Embryonic facial prominence (tissue), 1 donor: Measurements from ENCODE around the gene TPX2.
"Not testable (repeated sequence)": the region's sequence is repeated elsewhere in the genome, so short reads cannot be mapped to it uniquely, and the experiment has no call there.

Experiments
- DNase-seq: peaks from one replicate; pipeline ENCODE4 v3.0.0-alpha.2; 2016; ENCODE audit errors: extremely low spot score

TPX2 gene

DNA sequence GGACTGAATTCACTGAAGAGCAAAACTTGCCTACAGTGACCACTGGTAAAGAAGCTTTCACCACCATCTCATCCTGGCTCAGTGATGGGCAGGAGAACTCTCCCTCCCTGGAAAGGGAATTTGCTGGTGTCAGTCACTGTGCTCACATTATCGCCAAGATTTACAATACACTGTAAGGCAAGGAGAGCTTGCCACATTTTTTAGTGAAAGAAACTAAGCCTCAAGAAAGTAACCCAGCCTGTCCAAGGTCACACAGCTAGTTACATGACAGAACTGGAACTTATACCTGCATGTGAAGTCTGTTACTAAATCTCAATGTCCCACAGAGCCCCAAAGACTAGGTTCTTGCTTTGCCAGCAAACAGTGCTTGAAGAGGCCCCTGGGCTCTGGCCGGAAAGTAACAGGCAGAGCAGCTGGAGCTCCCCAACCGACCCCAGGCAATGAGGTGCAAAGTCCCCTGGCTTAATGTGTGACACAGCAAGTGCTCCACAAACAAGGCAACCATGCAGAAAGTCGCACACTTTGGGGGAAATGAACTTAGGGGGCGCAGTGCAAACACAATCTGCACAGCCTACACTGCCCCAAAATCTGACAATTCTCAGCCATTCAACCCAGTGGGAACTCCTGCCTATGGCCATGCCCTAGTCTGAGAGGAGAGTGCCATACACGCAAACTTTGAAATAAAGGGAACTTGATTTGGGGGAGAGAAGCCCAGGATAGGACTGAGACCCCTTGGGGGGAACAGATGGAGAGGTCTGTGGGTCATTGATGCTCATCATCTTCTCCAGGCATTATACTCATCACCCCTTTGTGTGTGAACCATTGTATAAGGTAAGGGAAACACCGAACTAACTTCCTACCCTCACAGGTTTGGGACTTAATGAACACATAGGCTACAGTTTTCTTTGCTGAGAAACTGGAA is 18.3 kb upstream of the TPX2 start:
- DNase-seq = no peak

DNA sequence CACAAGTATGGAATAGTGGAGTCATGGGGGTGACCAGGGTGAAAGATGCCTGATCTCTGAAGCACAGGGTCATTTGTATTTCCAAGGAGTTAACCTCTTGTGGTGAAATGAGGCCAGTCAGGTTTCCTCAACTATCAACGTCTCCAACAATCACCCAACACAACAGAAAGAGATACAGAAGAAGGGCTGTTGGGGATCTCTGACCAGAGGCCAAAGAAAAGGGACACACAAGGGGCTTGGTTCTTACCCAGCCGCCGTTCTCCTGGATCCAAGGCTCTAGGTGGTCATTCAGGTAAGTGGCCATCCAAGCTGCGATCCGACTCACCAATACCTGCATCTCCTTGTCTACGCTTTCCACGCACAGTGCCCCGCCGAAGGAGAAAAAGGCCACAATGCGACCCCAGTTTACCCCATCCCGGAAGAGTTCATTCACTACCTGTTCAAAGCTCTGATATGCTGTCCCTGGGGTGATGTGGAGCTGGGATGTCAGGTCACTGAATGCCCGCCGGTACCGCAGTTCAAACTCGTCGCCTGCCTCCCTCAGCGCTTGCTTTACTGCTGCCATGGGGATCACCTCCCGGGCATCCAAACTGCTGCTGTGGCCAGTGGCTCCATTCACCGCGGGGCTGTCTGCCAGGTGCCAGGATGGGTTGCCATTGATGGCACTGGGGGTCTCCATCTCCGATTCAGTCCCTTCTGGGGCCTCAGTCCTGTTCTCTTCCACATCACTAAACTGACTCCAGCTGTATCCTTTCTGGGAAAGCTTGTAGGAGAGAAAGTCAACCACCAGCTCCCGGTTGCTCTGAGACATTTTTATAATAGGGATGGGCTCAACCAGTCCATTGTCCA is 17.5 kb upstream of the TPX2 start:
- DNase-seq = no peak

DNA sequence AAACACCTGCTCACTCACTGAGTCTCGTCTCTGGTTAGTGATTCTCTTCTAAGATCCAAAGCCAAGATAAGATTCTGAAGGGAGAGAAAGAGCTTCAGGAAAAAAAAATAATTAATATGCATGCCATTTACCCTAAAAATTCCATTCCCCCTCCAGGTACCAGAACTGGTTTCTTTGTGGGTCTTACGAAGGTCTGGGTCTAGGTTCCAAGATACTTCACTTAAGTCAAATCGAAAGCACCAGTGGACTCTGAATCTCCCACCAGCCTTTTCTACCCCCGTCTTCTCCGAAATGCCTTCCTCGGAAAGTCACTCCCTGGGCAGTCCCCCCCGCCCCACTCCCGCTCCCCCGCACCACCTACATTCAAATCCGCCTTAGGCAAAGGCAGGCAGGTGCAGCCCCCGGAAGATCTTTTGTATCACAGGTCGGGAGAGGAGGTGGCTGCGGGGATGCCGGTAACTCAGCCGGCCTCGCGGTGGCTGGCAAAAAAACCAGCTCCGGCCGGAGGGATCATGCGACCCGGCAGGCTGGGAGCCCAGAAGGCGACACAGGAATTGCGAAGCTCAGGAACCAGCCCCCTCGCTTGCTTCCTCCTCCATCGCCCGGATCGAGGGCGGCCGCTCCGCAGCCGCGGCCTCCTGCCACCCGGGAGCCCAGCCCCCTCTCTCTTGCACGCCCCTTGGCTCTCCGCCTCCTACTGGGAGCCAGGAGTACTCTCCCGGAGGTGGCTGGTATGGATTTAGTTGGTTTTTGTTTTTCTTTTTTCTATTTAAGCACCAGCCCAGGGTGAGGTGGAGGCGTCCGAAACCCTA is 16.6 kb upstream of the TPX2 start, which contains the start of gene BCL2L1:
BCL2L1 (minus strand) TSS at position 612 of the 812 bp plus-strand sequence. CDS start 650 bp downstream, outside the sequence.
- peak; percentile 79 for DNase-seq

DNA sequence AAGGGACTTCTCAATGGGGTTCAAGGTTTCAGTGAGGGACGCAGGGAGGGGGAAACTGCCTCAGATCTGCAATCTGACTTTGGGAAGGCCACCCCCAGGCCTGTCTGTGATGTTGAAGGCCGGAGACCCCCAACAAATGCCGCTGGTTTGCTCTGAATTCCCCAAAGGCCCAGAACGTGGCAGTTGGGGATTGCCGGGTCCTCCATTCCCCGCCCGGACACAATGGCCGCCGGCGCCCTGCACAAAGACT is 16.1 kb upstream of the TPX2 start:
- DNase-seq = no peak

DNA sequence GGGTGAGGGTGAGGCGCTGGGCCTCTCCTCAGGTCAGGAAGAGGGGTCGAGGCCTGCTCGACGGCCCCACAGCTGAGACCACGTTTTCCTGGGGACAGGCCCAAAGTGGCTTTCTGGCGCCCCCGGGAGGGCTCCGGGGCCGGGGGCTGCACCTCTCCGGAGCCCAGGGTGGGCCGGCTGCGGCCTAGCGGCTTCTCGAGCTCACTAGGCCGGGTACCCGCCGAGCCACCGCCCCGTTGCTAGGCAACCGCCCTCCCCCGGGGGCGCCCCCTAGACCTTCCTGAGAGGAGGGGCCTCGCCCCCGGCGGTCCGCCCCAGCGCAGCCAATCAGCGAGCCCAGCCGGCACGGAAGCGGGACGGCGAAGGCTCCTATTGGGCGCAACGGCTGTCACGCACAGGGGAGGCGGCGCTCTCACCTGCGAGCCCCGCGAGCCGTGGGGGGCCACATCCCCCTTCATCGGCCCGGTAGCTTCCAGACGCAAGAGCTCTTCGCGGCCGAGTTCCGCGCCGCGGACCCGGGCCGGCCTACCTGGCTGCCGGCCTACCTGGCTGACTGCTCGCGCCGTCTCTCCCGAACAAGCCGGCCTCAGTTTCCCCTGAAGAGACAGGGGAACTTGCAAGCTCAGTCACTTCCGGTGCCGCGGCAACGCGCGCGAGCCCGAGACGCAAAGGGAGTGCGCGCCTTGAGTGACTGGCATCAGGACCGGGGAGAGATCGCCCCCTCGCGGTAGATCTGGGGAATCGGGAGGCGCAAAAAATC is 15.6 kb upstream of the TPX2 start:
- peak; percentile 93 for DNase-seq

DNA sequence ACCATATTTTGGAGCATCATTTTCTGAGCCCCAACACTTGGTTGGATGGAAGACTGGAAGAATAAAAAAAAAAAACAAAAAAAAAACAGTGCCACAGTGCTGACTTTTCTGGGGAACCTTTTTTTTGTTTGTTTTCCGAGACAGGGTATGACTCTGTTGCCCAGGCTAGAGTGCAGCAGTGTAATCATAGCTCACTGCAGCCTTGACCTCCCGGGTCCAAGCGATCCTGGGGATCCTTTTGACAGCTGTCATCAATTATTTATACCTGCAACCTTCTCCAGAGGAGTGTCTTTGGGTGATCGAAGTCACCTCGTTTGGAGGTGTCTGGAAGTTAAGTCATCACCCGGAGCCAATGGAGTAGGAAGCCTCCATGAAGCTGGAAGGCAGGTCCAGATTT is 7.8 kb upstream of the TPX2 start:
- DNase-seq = no peak

DNA sequence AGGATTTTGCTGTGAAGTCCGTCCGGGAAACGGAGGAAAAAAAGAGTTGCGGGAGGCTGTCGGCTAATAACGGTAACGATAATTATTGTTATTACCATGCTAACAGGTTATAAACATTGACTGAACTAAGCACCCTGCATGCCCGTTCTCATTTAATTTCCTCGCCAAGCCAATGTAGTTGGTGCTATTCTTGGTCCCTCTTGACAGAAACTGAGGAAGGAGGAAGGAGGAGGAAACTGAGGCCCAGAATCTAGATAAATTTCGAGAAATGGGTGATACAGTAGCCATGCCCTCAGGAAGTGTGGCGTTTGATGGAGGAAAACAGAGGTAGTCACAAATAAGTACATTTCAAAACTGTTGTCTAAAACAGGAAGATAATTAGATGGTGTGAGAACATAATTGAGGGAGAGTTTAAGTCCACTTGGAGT is 474 bp downstream of the TPX2 start:
- no peak for DNase-seq

DNA sequence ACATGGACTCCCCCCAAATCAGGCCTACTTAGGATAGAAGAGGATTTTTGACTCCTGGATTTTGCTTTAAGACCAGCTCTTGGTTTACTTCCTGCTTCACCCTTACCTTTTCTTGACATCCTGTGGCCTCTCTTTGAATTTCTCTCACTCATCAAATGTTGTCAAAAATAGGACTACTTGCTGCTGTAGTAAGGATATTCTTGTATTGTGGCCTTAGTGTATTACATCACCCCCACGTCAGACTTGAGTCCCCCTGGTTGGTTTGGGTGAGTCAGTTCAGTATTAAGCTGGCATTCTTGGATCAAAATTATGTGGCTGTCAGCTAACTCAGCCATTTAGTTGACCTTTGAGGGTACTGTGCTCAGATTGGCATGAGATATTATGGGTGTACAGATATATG is 1.1 kb downstream of the TPX2 start:
- no peak for DNase-seq

DNA sequence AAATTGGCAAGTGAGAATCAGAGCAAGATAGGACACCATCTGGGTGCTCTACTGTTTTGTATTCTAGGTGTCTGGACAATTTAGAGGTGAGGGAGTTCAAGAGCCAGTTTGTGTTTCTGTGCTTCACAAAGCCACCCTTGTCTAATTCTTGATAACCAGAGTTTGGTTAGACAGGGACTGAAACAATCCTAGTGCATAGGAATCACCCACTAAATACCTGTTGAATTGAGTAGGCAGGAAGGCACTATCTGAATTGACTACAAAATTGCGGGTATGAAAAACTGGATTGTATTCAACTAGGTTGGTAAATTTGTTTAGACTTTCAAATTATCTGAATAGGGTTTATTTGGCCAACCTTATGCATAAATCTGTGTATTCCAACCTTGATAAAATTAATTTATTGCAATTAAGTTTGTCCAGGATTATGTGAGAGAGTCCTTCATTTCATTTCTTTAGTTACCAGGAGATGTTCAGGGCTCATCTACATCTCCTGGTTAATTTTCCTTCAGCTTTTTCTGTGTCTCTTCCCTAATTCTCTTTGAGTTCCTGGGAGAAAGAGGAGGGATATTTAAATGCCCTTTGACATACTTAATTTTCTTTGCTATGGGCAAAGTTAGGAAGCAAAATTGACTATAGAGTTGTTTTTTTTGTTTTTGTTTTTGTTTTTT is 1.7 kb downstream of the TPX2 start:
- no peak for DNase-seq

DNA sequence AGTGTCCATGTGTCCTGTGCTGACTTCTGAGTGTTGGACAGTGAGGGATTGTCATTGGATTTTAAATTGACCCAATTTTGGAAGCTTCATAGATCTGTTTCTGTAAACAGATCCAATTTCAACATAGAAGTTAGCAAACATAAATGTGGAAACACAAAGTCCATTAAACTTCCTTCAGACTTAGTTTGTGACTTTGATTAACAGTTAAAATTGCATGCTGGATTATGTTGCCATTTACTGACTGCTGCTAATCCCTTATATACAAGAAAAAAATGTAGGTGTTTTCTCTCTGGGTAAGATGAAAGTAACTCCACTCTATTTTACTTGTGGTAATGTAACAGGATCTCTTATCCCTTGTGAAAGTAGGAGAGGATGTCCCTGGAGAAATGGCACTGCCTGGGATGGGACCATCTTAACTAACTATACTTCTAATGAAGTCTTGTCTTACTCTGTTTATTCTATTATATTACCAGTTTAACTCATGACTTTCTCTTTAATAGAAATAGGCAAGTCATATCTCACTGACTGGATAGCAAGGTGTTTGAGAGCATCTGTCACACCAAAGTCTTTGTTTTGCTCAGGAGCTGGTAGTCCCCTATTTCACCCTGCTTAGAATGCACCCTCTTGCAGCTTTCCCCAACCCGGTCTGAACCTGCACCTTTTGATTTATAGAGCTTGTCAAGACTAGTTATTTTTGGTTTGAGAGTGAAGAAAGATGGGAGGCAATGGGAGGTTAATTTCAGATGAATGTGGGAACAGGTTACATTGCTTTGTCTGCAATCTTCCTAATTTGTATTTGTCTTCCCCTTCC is 7.2 kb downstream of the TPX2 start:
- no peak for DNase-seq

DNA sequence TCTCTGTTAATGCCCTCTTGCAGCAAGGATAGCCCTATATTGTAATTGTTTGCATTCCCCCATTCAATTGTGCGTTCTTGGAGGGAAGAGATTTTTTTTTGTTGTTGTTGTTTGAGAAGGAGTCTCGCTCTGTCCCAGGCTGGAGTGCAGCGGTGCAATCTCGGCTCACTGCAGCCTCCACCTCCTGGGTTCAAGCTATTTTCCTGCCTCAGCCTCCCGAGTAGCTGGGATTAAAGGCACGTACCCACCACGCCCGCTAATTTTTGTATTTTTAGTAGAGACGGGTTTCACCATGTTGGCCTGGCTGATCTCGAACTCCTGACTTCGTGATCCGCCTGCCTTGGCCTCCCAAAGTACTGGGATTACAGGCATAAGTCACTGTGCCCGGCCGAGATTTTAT is 7.9 kb downstream of the TPX2 start:
- DNase-seq = not testable (repeated sequence)

DNA sequence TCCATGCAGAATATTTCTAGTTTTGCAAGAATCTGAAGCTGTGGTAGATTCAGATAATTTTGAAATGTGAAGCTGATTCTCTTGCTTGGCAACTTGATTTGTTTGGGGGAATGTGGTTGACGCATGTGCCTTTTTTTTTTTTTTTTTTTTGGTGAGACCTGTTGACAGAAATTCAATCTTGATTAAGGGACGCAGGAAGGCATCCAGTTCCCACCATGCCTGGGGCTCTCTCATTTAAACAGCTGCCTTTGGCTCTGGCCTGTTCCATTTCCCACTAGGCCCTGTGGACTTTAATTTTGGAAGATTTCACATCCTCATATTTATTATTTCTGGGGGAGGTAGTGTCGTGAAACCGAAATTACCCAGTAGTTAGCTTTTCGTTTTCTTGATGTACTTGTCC is 8.6 kb downstream of the TPX2 start:
- no peak for DNase-seq

DNA sequence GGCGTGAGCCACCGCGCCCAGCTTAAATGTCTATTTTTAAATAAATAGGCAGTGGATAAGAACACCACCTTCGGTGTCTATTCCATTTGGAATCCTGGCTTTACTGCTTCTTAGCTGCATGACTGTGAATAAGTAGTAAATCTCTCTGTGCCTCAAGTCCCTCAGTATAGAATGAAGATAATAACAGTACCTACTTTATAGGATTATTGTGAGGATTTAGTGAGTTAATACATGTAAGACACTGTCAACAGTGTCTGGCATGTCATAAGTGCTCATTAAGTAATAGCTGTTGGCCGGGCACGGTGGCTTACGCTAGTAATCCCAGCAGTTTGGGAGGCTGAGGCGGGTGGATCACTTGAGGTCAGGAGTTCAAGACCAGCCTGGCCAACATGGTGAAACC is 10.1 kb downstream of the TPX2 start:
- DNase-seq = no peak

DNA sequence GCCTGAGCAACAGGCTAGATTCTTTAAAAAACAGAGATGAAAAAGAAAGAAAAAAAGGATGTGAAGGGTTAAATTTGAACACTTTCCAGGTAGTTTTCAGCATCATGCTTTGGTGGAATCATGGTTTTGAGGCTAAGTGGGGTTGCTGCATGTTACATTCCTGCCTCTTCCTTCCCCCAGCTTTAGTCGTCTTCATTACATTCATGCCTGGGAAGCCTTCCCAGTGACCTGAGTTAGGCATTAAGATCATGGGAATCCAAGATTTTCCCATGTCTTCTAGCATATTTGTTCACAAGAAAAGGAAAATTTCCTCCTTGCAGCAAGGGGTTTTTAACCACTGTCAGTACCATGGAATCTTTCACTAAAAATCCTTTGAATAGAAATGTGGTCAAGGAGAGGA is 12.0 kb downstream of the TPX2 start:
- peak; percentile 1 for DNase-seq

DNA sequence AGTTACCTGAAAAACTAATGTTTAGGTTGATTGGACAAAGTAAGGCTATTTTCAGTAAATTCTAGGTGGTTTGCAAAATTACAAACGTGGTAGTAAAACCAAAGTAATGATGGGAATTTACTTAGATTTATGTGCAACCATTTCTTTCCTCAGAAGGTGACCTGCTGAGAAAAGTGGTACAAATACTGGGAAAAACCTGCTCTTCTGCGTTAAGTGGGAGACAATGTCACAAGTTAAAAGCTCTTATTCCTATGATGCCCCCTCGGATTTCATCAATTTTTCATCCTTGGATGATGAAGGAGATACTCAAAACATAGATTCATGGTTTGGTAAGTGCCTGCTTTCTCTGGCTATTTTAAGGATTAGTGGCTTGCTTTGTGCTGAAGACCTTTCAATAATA is 18.2 kb downstream of the TPX2 start:
- DNase-seq = no peak

DNA sequence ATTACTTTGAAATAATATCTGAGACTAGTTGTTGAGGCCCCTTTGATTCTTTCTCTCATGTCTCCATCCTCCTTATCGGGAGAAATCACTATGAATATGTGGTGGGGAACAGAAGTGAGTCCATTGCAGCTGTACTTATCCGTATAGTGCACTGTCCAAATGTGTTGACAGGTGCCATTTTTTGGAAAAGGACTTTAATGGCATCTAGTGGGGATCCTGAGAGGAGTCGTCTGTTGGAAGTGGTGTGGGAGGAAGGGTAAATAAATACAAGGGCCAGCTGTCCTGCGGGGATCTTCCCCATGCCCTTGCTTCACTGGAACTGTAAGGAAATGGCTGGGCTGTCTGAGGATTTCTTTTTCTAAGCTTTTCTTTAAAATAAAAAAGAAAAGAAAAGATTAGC is 19.4 kb downstream of the TPX2 start:
- DNase-seq = no peak

DNA sequence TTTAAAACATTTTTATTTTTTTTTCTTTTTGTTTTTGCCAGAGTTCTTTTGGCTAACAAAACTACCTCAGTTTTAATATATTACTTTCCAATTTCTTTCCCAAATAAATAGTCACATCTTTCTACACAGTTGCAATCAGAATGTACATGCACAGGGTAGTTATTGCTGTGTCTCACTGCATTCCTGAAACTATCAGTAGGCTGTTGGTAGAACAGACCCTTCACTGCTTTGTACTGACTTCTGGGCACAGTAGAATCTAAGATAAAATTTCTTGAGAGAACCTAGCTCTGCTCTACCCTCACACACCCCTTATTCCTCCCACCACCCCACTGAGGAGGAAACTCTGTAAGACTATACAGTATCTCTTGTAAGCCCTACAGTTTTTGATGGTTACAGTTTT is 19.9 kb downstream of the TPX2 start:
- no peak for DNase-seq

DNA sequence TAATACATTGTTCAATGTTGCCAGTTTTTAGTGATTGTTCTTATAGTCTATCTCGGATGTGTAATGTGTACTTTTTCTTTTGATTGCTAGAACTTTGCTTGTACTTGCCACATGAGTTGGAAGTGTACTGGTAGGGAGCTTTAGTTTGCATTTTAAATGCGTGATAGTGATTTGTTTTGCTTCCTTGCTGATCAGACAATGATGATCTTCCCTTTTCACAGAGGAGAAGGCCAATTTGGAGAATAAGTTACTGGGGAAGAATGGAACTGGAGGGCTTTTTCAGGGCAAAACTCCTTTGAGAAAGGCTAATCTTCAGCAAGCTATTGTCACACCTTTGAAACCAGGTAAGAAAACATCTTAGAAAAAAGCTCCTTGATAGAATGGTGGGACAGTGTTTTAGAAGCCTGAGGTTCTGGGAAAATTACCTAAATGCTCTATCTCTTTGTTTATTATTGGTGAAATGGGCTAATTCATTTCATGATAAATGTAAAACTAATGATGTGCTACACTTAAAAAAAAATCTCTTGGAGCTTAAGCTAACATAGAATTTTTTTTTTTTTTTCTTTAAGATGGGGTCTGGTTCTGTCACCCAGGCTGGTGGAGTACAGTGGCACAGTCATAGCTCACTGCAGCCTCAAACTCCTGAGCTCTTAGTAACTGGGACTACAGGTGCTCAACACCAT is 20.9 kb downstream of the TPX2 start:
- no peak for DNase-seq

DNA sequence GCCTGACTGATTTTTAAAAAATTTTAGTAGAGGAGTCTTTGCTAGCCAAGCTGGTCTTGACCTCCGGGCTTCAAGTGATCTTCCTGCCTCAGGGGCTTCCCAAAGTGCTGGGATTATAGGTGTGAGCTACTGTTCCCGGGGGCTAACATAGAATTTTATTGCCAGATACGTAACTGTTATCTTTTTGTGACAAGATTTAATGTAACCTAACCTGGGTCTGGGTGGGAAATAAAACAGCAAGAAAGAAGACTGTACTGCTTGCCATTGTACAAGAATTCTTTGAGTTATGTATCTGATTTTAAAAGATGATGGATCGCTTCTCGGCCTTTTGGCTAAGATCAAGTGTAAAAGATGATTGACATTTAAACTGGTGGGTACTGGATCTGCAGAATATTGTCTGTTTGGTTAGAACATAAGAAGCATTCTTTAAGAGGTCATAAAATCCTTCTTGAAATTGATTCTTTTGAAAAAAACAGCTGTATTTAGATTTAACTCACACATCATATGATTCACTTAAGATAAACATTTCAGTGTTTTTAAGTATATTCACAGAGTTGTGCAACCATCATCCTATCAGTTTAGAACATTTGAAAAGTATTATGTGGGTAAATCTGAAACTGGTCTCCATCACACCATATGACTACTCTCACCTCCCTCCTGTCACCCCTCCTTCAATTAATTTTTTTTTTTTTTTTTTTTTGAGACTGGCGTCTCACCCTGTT is 21.6 kb downstream of the TPX2 start:
- DNase-seq = no peak
